HK-2 (cell line): ENCODE data around the gene ADAM30.

Experiments used
- DNase-seq: peaks from one replicate; pipeline ENCODE4 v3.0.0-alpha.2; 2018; ENCODE audit not compliant: unreplicated experiment

ADAM30 gene

GRCh38 chr1:119908661-119909060 is 12.3 kb upstream of the ADAM30 start:
- DNase-seq = no peak

- no peak for DNase-seq
Observed at GRCh38 chr1:119906927-119907652, 10.8 kb upstream of the ADAM30 start.

GRCh38 chr1:119903443-119903835 is 7.1 kb upstream of the ADAM30 start:
- no peak for DNase-seq

DNA sequence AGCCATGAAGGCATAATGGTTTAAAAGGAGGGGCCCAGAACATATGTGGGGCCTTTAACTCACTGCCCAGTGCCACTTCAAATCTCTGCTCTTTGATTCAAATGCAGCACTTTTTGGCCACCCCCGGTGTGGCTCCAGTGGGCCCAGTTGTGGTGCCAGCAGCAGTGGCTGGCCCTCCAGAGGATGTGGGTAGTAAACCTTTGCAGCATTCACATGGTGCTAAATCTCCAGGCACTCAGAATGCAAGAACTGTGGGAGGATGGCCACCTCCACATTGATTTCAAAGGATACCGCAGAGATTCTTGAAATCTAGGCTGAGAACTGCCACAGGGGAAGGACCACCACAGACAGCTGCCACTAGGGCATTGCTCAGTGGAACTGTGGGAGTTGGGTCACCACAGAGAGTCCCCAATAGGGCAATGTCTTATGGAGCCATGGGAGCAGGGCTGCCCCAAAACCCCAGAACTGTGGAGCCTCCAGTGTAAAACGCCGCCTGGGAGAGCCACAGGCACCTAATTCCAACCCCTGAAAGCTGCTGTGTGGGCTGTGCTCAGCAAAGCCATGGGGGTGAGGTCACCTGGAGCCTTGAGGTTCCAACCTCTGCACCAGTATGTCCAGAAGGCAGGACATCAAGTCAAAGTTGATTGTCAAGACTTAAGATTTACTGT is 6.6 kb upstream of the ADAM30 start:
- DNase-seq = no peak

DNA sequence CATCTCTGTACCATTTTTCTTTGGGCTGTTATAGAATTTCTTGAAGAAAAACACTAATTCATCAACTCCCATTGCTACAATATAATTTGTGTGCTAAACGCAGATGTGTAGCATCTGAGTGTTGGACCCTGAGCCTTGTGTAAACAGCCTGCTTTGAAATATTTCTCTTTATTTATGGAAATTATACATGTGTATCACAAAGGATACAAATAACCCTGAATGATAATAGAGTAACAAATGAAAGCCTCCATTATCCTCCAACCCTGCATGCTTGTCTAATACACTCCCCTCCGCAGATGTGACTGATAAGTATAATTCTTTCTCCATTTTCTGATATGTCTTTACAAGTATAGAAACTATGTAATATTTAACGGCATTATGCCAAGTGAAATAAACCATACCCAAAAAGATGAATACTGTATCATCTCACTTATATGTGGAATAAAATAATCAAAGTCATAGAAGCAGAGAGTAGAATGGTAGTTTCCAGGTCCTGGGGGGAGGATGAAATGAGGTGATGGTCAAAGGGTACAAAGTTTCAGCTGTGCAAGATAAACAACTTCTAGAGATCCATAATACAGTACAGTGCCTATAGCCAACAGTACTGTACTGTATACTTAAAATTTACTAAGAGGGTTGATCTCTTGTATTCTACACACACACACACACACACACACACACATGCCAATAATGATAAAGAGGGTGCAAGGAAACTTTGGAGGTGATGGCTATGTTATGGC is 2.8 kb upstream of the ADAM30 start:
- DNase-seq = no peak

DNA sequence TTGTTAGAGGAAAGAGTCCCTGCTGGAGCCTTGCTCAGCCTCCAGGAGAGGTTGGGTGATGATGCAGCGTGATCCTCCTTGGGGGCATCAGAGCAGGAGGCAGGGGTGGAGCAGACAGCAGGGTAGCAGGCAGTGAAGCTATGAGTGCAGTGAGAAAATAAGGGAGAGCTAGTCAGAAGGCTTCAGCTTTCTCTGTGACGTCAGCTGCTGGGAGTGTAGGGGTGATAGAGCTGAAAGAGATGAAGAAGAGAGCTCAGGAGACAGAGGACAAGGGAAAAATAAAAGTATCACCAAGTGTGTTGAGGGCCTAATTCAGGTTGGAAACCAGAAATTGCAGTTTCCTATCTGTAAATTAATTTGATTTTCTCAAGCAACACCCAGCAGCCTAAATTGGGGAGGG is 2.2 kb upstream of the ADAM30 start:
- no peak for DNase-seq

DNA sequence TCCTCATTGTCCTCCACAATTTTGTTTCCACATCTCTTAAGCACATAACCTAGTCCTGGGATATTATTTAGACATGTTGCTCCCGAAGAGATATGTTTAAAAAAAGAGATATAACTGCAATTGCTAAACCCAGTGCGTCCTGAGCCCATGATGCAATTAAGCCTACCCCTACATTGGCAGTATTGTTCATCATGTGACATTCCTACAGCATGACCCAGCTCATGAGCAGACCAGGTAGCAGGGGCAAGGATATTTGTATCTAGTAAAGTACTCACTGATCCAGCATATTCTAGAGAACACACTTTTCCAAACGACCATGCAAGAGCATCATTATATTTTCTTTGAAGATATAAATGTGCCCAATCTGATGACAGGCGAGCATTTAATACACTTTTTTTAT is 1.2 kb downstream of the ADAM30 start:
- DNase-seq = no peak

DNA sequence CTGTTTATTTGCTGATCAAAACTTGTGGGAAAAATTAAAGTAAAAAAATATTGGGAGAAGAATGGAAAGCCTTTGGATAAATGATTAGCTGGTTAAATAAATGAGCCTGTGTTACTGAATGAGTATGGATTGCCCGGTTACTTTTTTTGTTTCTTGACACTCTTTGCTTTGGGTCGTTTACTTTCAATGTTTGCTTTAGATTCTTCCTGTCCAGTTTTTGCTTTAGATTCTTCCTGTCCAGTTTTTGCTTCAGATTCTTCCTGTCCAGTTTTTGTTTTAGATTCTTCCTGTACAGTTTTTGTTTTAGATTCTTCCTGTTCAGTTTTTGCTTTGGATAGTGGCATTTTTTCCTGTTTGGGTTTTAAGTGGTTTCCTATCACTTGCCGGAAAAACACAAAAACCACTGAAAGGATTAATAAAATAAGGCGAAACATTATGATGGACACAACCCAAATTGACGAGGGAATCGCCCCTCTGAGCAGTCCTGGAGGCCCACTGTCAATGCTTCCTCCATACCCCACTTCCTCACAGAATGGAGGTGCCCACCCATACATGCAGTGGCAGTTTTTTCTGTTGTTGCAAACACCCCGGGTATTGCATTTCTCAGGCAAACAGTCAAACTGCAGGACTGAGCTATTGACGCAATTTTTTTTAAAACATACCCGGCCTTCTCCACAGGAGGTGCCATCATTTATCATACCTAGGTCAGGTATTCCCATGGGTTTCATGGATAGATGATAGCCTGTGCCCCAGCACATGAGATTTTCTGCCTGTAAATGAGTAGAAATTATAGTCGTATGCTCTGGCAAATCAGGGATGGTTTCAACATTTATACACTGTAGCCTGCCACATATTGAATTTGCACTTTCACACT is 2.3 kb downstream of the ADAM30 start:
- no peak for DNase-seq

DNA sequence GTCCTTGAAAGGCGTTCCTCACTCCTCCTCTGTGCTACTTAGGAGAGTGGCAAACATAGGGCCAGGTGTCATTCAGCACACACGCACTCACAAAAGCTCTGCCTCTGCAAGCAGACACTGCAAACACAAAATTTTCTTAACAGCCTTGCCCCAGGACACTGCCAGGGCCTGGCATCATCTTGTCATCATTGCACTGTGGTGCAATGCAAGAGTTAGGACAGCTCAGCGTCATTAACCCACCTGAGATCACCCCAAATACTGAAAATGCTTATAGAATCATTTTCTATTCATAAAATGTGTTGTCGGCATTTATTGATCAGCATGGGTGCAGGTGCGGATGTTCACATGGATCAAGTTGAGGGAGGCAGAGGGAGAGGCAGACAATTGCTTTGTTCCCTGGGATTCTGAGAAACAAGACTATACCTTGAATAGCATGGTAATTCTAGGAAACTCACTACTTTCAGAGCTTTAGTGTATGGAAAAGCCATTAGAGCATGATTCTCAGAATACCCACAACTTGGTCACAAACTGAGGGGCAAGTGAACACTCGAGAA is 3.0 kb downstream of the ADAM30 start:
- no peak for DNase-seq

DNA sequence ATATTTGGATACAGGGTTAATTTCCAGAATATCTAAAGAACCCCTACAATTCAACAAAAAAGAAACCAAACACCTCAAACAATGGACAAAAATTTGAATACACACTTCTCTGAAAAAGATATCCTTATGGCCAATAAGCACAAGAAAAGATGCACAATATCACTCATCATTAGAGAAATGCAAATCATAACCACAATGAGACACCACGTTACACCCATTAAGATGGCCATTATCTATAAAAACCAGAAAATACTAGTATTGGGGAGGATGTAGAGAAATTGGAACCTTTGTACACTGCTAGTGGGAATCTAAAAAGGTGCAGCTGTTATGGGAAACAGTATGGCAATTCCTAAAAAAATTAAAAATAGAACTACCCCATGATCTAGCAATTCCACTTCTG is 4.9 kb downstream of the ADAM30 start:
- no peak for DNase-seq

- no peak for DNase-seq
Observed at GRCh38 chr1:119888476-119888875, 7.8 kb downstream of the ADAM30 start.

DNA sequence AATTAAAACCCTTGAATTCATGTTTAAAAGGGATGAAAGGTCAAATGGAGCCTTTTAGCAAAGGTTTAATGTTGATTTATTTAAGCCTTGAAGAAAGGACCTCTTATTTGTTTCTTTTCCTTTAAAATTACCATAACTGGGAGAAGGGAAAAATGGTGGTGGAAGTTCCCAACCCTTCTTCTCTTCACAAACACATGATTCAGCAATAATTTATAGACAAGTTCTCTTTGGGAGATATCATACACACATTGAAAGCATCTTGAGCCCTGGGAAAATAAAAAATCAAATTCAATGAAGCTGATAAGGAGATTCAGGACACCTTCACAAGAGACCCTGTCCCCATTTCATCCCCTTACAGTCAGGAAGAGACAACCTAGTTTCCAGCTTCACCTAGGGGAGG is 8.9 kb downstream of the ADAM30 start:
- no peak for DNase-seq

GRCh38 chr1:119885903-119886783 is 10.2 kb downstream of the ADAM30 start:
- peak; percentile 56 for DNase-seq

- DNase-seq = no peak
Observed at GRCh38 chr1:119884711-119885110, 11.6 kb downstream of the ADAM30 start.

DNA sequence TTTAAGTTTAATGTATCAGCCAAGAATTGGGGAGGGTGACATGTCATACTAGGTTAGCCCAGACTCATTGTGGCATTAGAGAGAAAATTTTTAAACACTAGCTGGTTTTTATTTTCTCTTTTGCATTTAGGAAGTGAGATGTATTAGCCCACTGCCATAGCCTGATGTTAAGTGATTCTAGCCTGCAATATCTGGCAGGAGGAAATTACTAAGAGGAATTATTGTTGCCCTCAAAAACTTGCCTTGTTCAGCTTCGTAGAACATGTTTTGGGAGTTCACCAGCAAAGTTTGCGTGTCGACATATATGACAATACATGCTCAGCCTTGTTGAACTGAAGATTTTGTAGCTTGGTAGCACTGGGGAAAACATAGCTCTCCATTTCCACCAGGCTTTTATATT is 12.5 kb downstream of the ADAM30 start:
- no peak for DNase-seq

DNA sequence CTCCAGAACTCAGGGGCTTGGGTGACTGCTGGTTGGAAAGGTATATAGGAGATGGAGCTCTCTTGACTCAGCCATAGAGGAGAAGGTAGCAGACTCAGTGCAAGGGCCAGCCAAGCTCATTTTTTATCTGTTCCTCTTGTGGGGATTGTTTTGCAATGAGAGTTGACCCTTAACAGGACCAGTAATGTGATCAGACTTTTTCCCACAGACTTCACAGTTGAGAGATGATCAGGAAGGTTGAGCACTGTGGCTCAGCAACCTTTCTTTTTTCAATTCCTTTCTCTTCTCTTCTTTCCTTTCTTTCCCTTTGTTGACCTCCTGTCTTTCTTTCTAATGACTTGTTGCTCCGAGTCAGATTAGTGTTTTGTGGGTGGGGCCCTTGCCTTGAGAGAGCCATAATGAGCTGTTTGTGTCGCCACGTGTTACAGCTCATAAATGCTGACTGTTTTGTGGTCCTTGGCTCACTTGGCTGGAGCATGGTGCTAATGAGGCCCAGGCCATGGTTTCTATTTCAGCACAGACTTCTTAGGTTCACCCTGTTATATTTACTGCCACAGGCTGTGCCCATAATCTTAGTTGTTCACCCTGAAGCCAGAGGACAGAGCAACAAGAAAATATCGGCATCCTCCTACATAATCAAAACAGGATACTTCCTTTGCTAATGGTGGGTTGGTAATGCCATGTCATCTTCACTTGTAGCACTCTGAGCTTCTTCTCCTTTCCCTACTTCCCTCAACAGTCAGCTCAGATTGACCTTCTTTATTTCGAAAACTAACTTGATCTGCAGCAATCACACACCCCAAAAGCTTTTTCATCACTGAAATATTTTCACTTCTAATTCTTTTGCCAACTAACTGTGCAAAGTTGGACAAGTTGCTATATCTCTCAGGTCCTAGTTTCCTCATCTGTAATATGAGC is 13.9 kb downstream of the ADAM30 start:
- DNase-seq = no peak

GRCh38 chr1:119879510-119880434 is 16.5 kb downstream of the ADAM30 start:
- no peak for DNase-seq

DNA sequence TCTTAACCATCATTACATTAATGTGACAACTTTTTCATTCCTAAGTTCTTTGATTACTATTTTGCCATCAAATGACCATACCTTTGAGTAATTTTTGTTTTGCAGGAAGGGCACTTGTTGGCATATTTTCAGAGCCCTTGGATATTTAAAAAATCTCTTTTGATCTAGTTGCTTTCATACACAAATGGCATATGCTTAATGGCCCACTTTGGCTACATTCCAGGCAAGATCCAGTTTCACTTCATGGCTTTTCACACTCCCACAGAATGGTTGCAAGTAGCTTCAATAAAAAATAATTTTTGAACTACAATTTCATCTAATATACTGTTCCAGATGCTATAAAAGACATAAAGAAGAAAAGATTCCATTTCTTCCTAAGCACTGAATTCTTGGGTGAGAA is 18.1 kb downstream of the ADAM30 start:
- no peak for DNase-seq

DNA sequence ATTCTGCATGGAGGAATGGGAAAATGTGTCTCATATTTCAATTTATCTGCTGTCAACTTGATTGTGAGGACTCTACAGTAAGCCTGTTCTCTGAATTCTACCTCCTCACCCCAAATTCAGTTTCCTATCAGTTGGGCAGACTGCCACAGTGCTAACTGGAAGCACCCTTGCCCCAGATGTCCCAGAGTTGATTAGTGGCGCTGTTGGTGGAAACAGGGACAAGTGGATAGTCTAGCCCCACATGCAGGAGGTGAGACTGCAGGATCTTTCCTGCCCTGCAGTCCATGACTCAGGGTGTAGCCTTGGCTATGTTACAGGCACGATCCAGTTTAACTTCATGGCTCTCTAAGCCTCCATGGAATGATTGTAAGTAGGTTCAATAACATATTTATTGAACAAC is 22.1 kb downstream of the ADAM30 start:
- DNase-seq = no peak
